NCI-H82 treated with DMSO at 0.1 percent for 48 hours (cell line): ENCODE results near the gene SETDB2.

Source experiments
- DNase-seq: peaks from one replicate; lab custom pipeline; 2025; ENCODE audit not compliant: unreplicated experiment; lab: John Stamatoyannopoulos, UW

Gene SETDB2, protein sequence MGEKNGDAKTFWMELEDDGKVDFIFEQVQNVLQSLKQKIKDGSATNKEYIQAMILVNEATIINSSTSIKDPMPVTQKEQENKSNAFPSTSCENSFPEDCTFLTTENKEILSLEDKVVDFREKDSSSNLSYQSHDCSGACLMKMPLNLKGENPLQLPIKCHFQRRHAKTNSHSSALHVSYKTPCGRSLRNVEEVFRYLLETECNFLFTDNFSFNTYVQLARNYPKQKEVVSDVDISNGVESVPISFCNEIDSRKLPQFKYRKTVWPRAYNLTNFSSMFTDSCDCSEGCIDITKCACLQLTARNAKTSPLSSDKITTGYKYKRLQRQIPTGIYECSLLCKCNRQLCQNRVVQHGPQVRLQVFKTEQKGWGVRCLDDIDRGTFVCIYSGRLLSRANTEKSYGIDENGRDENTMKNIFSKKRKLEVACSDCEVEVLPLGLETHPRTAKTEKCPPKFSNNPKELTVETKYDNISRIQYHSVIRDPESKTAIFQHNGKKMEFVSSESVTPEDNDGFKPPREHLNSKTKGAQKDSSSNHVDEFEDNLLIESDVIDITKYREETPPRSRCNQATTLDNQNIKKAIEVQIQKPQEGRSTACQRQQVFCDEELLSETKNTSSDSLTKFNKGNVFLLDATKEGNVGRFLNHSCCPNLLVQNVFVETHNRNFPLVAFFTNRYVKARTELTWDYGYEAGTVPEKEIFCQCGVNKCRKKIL

DNA sequence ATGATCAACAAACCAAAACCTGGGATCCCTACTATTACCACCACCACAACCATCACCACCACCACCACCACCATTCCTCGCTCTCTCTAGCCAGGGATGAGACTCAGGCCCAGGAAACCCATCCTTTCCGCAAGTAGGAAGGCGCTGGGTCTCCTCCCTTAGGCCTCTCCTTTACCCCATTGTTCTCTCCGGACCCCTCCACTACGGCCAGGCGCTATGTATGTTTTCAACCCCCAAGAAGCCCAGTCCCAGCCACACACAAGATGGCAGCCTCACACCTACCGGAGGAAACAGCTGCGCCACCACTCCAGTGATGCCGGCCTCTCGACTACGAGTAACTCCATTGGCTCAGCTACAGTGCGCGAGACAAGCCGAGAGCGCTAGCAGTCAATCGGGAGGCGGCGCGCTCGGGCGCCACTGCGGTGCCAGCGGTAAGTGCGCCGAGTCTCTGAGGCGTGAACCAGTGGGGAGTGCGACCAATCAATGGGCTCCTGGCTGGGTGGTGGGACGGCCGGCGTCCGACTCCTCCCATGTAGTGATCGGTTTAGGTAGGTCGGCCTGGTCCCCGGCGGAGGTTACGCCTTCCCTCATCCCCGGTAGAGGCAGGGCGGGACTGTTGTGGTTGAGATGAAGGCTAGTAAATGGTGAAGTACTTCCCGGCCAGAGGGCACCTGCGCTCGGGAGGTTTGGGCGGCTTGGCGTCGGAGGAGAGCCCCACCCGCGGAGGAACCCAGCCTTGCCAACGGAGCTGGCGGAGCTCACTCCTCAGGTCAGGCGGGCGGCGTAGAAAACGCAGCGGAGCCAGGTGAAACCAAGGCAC, at the start of gene SETDB2, which contains the start of gene CAB39L:
Gene SETDB2 (plus strand): TSS at position 571 of the 820 bp plus-strand sequence. CDS start 7,620 bp downstream, outside the sequence.
Gene CAB39L (minus strand): TSS at position 361 of the 820 bp plus-strand sequence. CDS start 61,154 bp downstream, outside the sequence.
- no peak for DNase-seq

DNA sequence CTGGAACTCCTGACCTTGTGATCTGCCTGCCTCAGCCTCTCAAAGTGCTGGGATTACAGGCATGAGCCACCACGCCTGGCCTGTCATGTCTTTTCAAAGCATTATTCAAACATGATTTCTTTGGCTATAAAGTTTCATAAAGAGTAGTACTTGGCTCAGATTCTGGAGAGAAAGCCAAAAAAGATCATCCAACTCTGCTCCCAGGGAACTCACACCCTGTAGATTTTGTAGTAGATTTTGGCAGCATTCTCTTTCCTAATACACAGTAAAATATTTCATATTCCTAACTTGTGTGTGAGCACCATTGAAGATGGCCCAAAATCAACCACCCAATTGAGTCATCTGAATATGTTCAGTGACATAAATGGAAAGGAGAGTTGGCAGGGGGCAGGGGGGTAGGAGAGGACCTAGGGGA, 48.6 kb upstream of the SETDB2 start:
- DNase-seq: no peak

- no peak for DNase-seq
These were observed 48.1 kb upstream of the SETDB2 start for GRCh38 chr13:49395878-49396380.

- no peak for DNase-seq
These were observed 44.1 kb upstream of the SETDB2 start for GRCh38 chr13:49399801-49400472.

DNA sequence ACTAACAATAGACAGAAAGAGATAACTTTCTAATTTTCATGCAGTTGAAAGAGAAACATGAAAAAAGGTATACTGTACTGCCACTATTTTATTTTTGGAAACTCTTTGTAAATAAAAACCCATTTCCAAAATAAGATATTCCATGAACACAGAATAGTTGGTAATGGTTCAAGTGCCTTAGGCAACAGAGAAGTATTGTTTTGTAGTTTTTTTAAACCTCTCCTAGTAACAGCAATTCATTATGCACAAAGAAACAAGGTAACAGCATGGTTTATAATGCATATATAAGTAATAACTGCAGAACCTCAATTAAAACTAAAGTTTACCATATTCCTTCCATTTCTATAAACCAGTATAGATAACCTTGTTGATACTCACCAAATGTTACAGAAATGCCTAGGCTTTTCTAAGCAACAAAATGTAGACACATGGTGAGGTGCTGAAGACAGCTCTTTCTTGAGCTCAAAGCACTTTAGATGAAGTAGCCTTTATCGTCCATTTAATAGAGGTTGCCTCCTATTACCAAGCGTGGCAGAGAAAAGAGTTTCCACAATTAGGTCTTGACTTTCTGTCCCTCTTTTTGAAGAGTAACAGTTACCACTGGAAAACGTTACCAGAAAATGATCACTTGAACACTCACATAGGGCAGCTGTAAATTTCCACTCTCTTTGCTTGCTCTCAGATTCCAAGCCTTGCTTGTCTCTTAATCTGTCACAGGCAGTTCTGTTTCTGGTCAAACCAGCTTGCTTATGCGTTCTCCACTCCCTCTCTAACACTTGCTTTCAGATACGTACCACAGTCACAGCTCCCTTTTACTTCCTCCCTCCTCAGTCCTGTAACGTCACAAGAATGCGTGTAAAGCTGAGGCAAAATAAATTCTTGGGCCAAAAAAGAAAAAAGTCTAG, 43.1 kb upstream of the SETDB2 start:
- DNase-seq: no peak

DNA sequence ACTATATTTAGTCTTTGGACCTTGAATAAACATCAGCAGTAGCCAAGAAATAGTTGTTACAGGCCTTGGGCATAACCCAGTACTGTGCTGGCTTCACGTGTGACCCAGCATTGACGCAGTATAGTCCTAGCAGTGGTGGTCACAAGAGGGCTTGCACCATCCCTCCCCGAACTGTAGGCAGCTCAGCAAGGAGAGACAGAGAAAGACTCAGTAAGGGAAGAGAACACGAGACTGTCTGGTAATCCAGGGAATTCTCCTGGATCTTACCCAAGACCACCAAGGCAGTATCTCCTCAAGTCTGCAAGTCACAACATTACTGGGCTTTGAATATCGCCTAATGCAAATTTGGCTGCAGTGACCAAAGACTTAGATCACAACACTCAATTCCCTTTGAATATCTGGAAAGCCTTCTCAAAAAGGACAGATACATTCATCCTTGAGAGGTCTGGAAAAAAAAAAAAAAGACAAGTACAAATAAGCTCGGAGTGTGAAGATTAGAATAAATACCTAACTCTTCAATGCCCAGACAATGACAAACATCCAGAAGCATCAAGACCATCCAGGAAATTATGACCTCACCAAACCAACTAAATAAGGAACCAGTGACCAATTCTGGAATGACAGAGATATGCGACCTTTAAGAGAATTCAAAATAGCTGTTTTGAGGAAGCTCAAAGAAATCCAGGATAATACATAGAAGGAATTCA, 39.9 kb upstream of the SETDB2 start:
- DNase-seq: no peak

DNA sequence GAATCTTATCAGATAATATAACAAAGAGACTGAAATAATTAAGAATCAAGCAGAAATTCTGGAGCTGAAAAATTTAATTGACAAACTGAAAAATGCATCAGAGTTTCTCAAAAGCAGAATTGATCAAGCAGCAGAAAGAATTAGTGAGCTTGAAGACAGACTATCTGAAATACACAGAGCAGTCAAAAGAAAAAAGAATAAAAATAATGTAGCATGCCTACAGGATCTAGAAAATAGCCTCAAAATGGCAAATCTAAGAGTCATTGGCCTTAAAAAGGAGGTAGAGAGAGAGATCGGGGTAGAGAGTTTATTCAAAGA, 39.4 kb upstream of the SETDB2 start:
- DNase-seq: no peak

- DNase-seq: no peak
These were observed 37.0 kb upstream of the SETDB2 start for GRCh38 chr13:49407068-49407467.

DNA sequence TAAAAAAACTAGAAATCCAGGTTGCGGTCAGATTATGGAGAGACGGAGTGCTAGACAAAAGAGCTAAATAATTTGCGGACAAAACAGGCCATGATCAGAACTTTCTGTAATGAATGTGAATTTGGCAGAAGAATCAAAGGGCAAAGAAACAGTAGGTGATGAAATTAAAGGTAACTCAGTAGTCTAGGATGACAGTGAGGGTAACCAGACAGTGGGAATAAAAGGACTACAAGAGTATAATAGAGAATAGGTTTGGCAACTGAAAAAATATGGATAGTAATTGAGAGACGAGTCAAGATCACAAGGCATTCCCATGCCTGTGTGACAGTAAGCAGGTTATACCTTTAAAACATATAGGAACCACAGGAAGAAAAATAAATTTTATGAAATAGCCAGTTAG, 36.1 kb upstream of the SETDB2 start:
- no peak for DNase-seq

DNA sequence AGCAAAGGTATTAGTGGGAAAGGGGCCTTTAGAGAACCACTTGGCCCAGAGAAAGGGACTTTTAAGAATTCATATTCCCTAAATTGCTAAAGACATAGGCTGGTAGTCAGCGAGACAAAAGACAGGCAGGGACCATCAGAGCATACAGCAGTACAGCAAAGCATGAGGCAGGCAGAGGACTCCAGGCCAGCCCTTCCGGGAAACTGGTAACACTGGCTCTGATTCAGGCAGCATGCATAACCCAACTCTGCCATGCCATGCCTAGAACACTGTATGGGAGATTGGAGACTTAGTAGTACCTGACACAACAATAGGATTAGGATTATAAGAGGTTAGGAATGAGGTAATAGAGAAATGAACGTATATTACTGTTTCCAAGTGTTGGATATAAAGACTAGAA, 35.1 kb upstream of the SETDB2 start:
- no peak for DNase-seq

GRCh38 chr13:49410006-49410405, 34.1 kb upstream of the SETDB2 start:
- DNase-seq: no peak

DNA sequence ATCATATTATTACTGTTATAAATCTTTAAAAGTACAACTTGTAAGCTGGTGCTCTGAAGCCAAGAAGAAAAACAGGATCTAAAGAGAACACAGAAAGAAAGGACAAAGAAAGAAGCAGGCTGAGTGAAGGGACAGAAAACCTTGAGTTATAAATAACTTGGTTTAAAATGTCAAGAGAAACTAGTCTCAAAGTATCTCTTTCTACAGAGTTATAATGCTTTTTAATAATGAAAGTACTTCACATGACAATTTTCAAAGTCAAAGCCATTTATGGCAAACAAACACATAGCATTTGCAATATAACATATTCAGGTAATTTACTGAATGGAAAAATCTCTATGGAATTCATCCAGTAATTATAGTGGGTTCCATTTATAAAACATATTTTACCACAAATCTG, 33.6 kb upstream of the SETDB2 start:
- DNase-seq: no peak

GRCh38 chr13:49411353-49411752, 32.7 kb upstream of the SETDB2 start:
- DNase-seq: no peak

- DNase-seq: no peak
These were observed 31.3 kb upstream of the SETDB2 start for GRCh38 chr13:49412749-49413148.

- no peak for DNase-seq
These were observed 26.9 kb upstream of the SETDB2 start for GRCh38 chr13:49417161-49417560.

DNA sequence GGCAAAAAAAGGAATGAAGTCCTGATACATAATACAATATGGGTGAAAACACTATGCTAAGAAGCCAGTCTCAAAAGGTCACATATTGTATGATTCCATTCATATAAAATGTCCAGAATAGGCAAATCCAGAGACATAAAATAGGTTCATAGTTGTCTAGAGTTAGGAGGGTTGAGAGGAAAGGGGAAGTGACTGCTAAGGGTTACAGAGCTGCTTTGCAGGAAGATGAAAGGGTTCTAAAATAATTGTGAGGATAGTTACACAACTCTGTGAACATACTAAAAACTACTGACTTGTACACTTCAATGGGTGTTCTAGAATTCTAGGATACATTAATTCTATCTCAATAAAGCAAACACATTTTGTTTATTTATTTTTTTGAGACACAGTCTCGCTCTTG, 25.9 kb upstream of the SETDB2 start:
- no peak for DNase-seq

GRCh38 chr13:49419276-49419675, 24.8 kb upstream of the SETDB2 start:
- DNase-seq: no peak

DNA sequence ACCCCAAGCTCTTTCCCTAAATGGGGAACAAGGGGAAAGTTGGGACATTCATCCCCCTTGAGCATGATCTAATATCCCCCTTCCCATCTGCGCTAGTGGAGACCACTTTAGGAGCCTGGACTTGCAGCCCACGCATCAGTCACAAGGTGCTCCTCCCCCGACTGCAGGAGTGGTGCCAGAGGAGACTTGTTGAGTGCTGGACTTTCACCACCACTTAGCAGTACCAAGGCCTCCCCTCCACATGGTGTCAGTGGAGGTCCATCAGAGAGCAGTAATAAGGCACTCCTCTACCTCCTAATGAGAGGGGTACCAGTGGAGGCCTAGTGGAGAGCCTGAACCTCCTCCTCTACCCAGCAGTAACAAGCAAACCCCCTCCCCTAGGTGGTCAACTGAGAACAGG, 22.7 kb upstream of the SETDB2 start:
- DNase-seq: peak; percentile 37

- no peak for DNase-seq
These were observed 20.0 kb upstream of the SETDB2 start for GRCh38 chr13:49424011-49424560.
